Activated CD4-positive, CD25-positive, alpha-beta regulatory T cell treated with anti-CD3 and anti-CD28 coated beads, Interleukin-2, amount 50 U/mL, for 16 hours (primary cell): ENCODE measurements around the gene ZNF844.
"Not testable (repeated sequence)": the region's sequence is repeated elsewhere in the genome, so short reads cannot be mapped to it uniquely, and the experiment has no call there.

Experiments
- DNase-seq: peaks from one replicate; pipeline ENCODE4 v3.0.0-alpha.2; 2020; ENCODE audit warnings: low read depth, low spot score

Gene ZNF844

GRCh38 chr19:12092065-12092867 is 27.7 kb downstream of the ZNF844 start:
- peak; percentile 4 for DNase-seq

- no peak for DNase-seq
These were observed 28.4 kb downstream of the ZNF844 start for GRCh38 chr19:12092956-12093355.

GRCh38 chr19:12093777-12094176 is 29.2 kb downstream of the ZNF844 start:
- no peak for DNase-seq

GRCh38 chr19:12095111-12095790 is 30.7 kb downstream of the ZNF844 start:
- no peak for DNase-seq

- DNase-seq, result no peak
These were observed 33.5 kb downstream of the ZNF844 start for GRCh38 chr19:12098040-12098439.

- not testable (repeated sequence) for DNase-seq
These were observed 39.4 kb downstream of the ZNF844 start for GRCh38 chr19:12103909-12104308.

GRCh38 chr19:12111176-12111575 is 46.6 kb downstream of the ZNF844 start:
- no peak for DNase-seq

- DNase-seq, result no peak
These were observed 47.6 kb downstream of the ZNF844 start for GRCh38 chr19:12111943-12112637.

GRCh38 chr19:12112701-12113100 is 48.2 kb downstream of the ZNF844 start:
- no peak for DNase-seq

GRCh38 chr19:12113121-12113520 is 48.6 kb downstream of the ZNF844 start:
- no peak for DNase-seq

- DNase-seq, result no peak
These were observed 52.9 kb downstream of the ZNF844 start for GRCh38 chr19:12117201-12117970.

- DNase-seq, result no peak
These were observed 62.2 kb downstream of the ZNF844 start for GRCh38 chr19:12126707-12127106.
